GM12878 (cell line): Measurements from ENCODE around the gene VGLL4. TPM values are rescaled to one million over a fixed set of nuclear protein-coding genes. Genes with fewer than 3 reads are reported as not detected.
A peak's percentile ranks its signal among the peaks of the same experiment; 100 is the strongest.

ENCODE experiments used
- ATAC-seq: fragments of 200-7000 bp; cut with Tn5 transposase; 3 replicates; pipeline ENCODE4 v1.9.1; 2020; ENCODE audit warnings: mild to moderate bottlenecking, moderate library complexity
- BruUV-seq: library from RNA; stranded (reverse); fragments of 400-500 nt; replicated peaks from 2 replicates; lab custom pipeline; 2021; lab: Mats Ljungman, UMichigan
- CTCF ChIA-PET: fragments of 300-600 bp; sonication (Branson Sonifier 250); formaldehyde crosslinking; extraction: SDS; loops from one replicate; lab custom pipeline; 2021; ENCODE audit warnings: inconsistent platforms; lab: Yijun Ruan, JAX
- POLR2A ChIA-PET: fragments of 350-600 bp; formaldehyde crosslinking; extraction: SDS; loops from one replicate; lab custom pipeline; 2021; ENCODE audit warnings: inconsistent platforms; lab: Charles Lee
- RAD21 ChIA-PET: fragments of 300-600 bp; sonication (Branson Sonifier 250); formaldehyde crosslinking; loops from one replicate; lab custom pipeline; 2023; ENCODE audit warnings: antibody characterized with exemption; ENCODE audit not compliant: unreplicated experiment; lab: Charles Lee
- SMC1A ChIA-PET: fragments of 300-600 bp; sonication (Branson Sonifier 250); formaldehyde crosslinking; loops from one replicate; lab custom pipeline; 2023; ENCODE audit not compliant: unreplicated experiment, uncharacterized antibody; lab: Charles Lee
- DNase-seq: peaks from one replicate; pipeline ENCODE4 v3.0.0-alpha.2; 2011; ENCODE audit warnings: low read depth, low spot score
- FAIRE-seq: peaks from 3 replicates; lab custom pipeline; 2011; peaks lifted over from hg19 to GRCh38; lab: Jason Lieb, UNC
- H2AFZ ChIP-seq: 2 replicates; pipeline ENCODE4 v1.6.0; 2011; ENCODE audit warnings: low read depth, low read length, control low read depth; ENCODE audit not compliant: control insufficient read depth
- H3K27ac ChIP-seq: 2 replicates; pipeline ENCODE4 v1.5.1; 2011; ENCODE audit warnings: control low read depth; ENCODE audit not compliant: control insufficient read depth, insufficient read depth
- H3K27me3 ChIP-seq, 2 experiments: replicated peaks in 1 of 2; 2 replicates each; pipeline versions ENCODE4 v1.6.0 to v1.6.1; 2011; ENCODE audit warnings: low read length in 1 of 2; ENCODE audit not compliant: control insufficient read depth in 2 of 2, insufficient read depth in 2 of 2
- H3K36me3 ChIP-seq, 2 experiments: 2 replicates each; pipeline ENCODE4 v1.5.1; 2011; ENCODE audit warnings: low read length in 1 of 2; ENCODE audit not compliant: control insufficient read depth in 2 of 2, insufficient read depth in 2 of 2
- H3K4me1 ChIP-seq: 2 replicates; pipeline ENCODE4 v1.6.1; 2011; ENCODE audit warnings: mild to moderate bottlenecking, low read length, moderate library complexity, mixed read lengths; ENCODE audit not compliant: control insufficient read depth, insufficient read depth
- H3K4me2 ChIP-seq: 2 replicates; pipeline ENCODE4 v1.6.0; 2011; ENCODE audit warnings: control low read depth; ENCODE audit not compliant: control insufficient read depth, insufficient read depth
- H3K4me3 ChIP-seq: fragments of 200-600 bp; sonication (generic); 2 replicates; pipeline ENCODE4 v1.5.1; 2016
- H3K79me2 ChIP-seq: 2 replicates; pipeline ENCODE4 v1.6.0; 2011; ENCODE audit warnings: low read length; ENCODE audit not compliant: control insufficient read depth, insufficient read depth
- H3K9ac ChIP-seq: 2 replicates; pipeline ENCODE4 v1.8.0; 2011; ENCODE audit warnings: low read length, control low read depth, mixed read lengths; ENCODE audit not compliant: control insufficient read depth, insufficient read depth
- H3K9me3 ChIP-seq: replicated peaks from 3 replicates; pipeline ENCODE4 v1.5.1; 2011; ENCODE audit warnings: mild to moderate bottlenecking, low read length; ENCODE audit not compliant: control insufficient read depth, insufficient read depth
- H4K20me1 ChIP-seq: 2 replicates; pipeline ENCODE4 v1.6.0; 2011; ENCODE audit not compliant: control insufficient read depth, insufficient read depth
- ATF7 ChIP-seq: fragments of 450-650 bp; IDR thresholded peaks from 2 replicates; pipeline ENCODE4 v1.6.1; 2016; ENCODE audit warnings: low read depth, mild to moderate bottlenecking
- BHLHE40 ChIP-seq, 2 experiments: fragments of 450-650 bp in 1 of 2; IDR thresholded peaks; 2 replicates each; pipeline ENCODE4 v1.6.1; 2011 to 2017; ENCODE audit warnings: low read depth in 2 of 2, borderline replicate concordance in 1 of 2, improper control_type of control experiment in 1 of 2, low read length in 1 of 2, mild to moderate bottlenecking in 1 of 2
- KDM1A ChIP-seq: fragments of 200-600 bp; sonication (generic); IDR thresholded peaks from 2 replicates; pipeline ENCODE4 v1.6.1; 2016; ENCODE audit warnings: borderline replicate concordance
- ZNF217 ChIP-seq: fragments of 450-650 bp; IDR thresholded peaks from 2 replicates; pipeline ENCODE4 v1.6.1; 2017; ENCODE audit warnings: antibody characterized with exemption, mild to moderate bottlenecking
- ZZZ3 ChIP-seq: IDR thresholded peaks from 2 replicates; pipeline ENCODE4 v1.6.1; 2011; ENCODE audit warnings: low read depth; ENCODE audit not compliant: control insufficient read depth, insufficient read length
- WGBS: methylation state at CpG from one replicate; pipeline ENCODE4 v1.1.6; 2016; ENCODE audit warnings: low lambda C conversion rate; ENCODE audit not compliant: insufficient replicate concordance, insufficient coverage; ENCODE audit errors: missing lambda C conversion rate; 5-methylcytosine and 5-hydroxymethylcytosine counted together
- in situ Hi-C: fragments of 300-500 bp; cut with MboI; formaldehyde crosslinking; loops from 9 replicates; pipeline ENCODE4 v1.14.3; 2018; ENCODE audit warnings: mixed read lengths
- intact Hi-C: fragments of 100-400 bp; cut with micrococcal nuclease; formaldehyde crosslinking; loops from one replicate; pipeline ENCODE4 v1.14.2; 2022; ENCODE audit not compliant: unreplicated experiment
- polyA plus RNA-seq, 11 experiments: library from polyadenylated mRNA; depleted of rRNA in 4 of 11; unstranded in 6 of 11; stranded (reverse) in 5 of 11; fragments of >200 nt; fragmentation: Nextera tagmentation in 4 of 11; fragmentation: Illumina TruSeq in 1 of 11; extraction: Ambion mirVana in 4 of 11; extraction: Trizol in 1 of 11; gene quantifications; 1 replicate in 1 of 11; 2 replicates in 10 of 11; pipeline versions ENCODE4 v1.2.1 to v1.2.3, GENCODE V29; 2011 to 2016; ENCODE audit warnings: inconsistent platforms in 2 of 11, missing spikeins in 2 of 11, low read depth in 1 of 11
- total RNA-seq, 4 experiments: library from RNA; depleted of rRNA in 3 of 4; stranded (reverse); fragments of >200 nt in 3 of 4; fragmentation: Illumina TruSeq in 1 of 4; extraction: Trizol in 1 of 4; gene quantifications; 2 replicates each; pipeline versions ENCODE4 v1.2.1 to v1.2.3, GENCODE V29; 2013 to 2021
- TF ChIP-seq, protein P1 (sequence below): IDR thresholded peaks from 2 replicates; pipeline ENCODE4 v1.6.1; 2012; ENCODE audit warnings: improper control_type of control experiment, low read depth, low read length; ENCODE audit not compliant: insufficient replicate concordance
- TF ChIP-seq, protein P2 (sequence below): IDR thresholded peaks from 2 replicates; pipeline ENCODE4 v1.6.1; 2011; ENCODE audit warnings: borderline replicate concordance, low read depth, mild to moderate bottlenecking, moderate library complexity, mixed read lengths, low read length; ENCODE audit not compliant: insufficient read depth; ENCODE audit errors: extremely low read length

Gene VGLL4
- total and polyA plus RNA-seq, 10 of the 15 experiments (the other 5 are each of a cell fraction or from before 2014, with no cell fraction given), result 0.44 to 38.1 (median 16.1) TPM

DNA sequence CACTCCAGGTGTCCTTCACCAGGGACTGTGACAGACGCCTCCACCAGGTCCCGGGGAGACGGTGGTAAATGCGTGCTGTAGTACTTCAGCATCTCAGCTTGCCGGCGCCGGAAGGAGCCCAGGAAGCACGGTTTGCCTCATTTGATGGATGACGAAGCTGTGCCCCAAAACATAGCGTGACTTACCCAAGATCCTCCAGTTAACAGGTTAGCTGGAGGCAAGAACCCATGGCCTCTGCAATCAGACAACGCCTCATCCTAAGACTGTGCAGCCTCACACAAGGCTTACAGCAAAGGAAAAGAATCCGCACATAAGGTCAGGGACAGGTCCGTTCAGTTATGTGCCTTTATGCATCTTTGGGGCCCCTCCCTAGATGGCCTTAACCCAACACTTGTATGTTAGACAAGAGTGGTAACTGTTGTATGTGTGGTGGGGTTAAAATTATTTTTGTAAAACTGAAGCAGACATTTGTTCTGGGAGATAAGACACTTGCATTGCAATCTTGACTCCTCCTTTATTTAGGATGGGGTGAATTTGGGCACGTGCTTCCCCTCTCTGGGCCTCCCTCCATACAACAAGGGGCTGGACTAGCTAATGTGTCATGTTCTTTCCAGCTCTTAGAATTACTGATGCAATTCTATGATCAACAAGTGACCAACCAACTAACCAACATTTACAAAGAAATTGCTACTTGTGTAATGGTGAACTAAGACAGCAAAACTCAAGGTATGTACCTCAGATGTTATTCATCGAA is 39.4 kb downstream of the VGLL4 start:
- H3K4me2 ChIP-seq, result no peak overlapping the region
- H3K36me3 ChIP-seq, result peaks cover 1 to 17% of the 10 kb centered on the region in 2 experiments
- ATAC-seq (no peak), DNase-seq (no peak), FAIRE-seq (no peak)
- RAD21 ChIA-PET, result interaction anchor here (0.9 to 1.4 kb wide), 2 partner anchors 14 to 40 kb away, joined by 3 read pairs; partner anchors contain the start of gene VGLL4
- no peak overlapping the region for H3K4me3 ChIP-seq
- peaks cover 14% of the 10 kb centered on the region for H3K4me1 ChIP-seq
- in situ Hi-C loops (no loop called here), intact Hi-C loops (loop anchor here (5.0 kb wide), 1 partner anchor 38 kb away; the partner anchor contains the start of gene VGLL4)
- no TSS peak for BruUV-seq
- H4K20me1 ChIP-seq, result no peaks in the 10 kb centered on the region
- no peaks in the 10 kb centered on the region for H3K27me3 ChIP-seq
- no peak overlapping the region for H3K27ac ChIP-seq
- CTCF ChIA-PET, result interaction anchor here (1.3 kb wide), 1 partner anchor 13 kb away, joined by 3 read pairs; no protein-coding TSS in a partner anchor
- H3K79me2 ChIP-seq, result peaks cover 69% of the 10 kb centered on the region
- no peak for TF ChIP-seq KDM1A
- TF ChIP-seq BHLHE40 (IDR thresholded peaks at IDR 0.05; ENCODE audit: borderline replicate concordance in 1 of 2, low read depth in 2 of 2, low read length in 1 of 2), result 0 out of 4 replicates have a peak, but pooled peaks of 1 of the 2 experiments have one; percentile 32
- SMC1A ChIA-PET, result interaction anchor here (1.2 to 2.6 kb wide), 3 partner anchors 11 to 27 kb away, joined by 3 to 8 read pairs (median 4); no protein-coding TSS in a partner anchor
- 88% methylated on average over 15 of the region's 15 CpGs for WGBS
- POLR2A ChIA-PET, result interaction anchor here (2.5 kb wide), 1 partner anchor 21 kb away, joined by 10 read pairs; no protein-coding TSS in a partner anchor
- no peaks in the 10 kb centered on the region for H3K9me3 ChIP-seq
- no peak overlapping the region for H2AFZ ChIP-seq
- H3K9ac ChIP-seq, result no peak overlapping the region

DNA sequence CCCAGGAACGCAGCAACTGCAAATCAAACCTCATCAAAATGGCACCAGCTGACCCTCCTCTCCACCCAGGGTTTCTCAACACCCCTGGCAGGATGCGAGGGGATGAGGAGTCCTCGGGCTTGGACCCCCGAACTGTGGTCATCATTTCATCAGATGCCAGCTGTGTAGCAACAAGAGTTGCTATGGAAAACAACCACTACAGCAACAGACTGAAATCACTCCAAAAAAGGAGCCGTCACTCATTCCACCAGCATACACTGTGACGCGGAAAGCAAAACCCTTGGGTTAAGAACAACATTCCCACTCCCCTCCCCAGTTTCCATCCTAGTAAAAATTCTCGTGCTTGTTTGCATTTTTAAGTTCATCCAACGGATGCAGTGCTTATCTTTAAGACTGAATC is 40.1 kb downstream of the VGLL4 start:
- DNase-seq (no peak), FAIRE-seq (no peak)
- POLR2A ChIA-PET, result interaction anchor here (2.5 kb wide), 1 partner anchor 22 kb away, joined by 10 read pairs; no protein-coding TSS in a partner anchor
- TF ChIP-seq ATF7, result no peak
- TF ChIP-seq, protein P1, sequence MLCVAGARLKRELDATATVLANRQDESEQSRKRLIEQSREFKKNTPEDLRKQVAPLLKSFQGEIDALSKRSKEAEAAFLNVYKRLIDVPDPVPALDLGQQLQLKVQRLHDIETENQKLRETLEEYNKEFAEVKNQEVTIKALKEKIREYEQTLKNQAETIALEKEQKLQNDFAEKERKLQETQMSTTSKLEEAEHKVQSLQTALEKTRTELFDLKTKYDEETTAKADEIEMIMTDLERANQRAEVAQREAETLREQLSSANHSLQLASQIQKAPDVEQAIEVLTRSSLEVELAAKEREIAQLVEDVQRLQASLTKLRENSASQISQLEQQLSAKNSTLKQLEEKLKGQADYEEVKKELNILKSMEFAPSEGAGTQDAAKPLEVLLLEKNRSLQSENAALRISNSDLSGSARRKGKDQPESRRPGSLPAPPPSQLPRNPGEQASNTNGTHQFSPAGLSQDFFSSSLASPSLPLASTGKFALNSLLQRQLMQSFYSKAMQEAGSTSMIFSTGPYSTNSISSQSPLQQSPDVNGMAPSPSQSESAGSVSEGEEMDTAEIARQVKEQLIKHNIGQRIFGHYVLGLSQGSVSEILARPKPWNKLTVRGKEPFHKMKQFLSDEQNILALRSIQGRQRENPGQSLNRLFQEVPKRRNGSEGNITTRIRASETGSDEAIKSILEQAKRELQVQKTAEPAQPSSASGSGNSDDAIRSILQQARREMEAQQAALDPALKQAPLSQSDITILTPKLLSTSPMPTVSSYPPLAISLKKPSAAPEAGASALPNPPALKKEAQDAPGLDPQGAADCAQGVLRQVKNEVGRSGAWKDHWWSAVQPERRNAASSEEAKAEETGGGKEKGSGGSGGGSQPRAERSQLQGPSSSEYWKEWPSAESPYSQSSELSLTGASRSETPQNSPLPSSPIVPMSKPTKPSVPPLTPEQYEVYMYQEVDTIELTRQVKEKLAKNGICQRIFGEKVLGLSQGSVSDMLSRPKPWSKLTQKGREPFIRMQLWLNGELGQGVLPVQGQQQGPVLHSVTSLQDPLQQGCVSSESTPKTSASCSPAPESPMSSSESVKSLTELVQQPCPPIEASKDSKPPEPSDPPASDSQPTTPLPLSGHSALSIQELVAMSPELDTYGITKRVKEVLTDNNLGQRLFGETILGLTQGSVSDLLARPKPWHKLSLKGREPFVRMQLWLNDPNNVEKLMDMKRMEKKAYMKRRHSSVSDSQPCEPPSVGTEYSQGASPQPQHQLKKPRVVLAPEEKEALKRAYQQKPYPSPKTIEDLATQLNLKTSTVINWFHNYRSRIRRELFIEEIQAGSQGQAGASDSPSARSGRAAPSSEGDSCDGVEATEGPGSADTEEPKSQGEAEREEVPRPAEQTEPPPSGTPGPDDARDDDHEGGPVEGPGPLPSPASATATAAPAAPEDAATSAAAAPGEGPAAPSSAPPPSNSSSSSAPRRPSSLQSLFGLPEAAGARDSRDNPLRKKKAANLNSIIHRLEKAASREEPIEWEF, result no peak
- TF ChIP-seq, protein P2, sequence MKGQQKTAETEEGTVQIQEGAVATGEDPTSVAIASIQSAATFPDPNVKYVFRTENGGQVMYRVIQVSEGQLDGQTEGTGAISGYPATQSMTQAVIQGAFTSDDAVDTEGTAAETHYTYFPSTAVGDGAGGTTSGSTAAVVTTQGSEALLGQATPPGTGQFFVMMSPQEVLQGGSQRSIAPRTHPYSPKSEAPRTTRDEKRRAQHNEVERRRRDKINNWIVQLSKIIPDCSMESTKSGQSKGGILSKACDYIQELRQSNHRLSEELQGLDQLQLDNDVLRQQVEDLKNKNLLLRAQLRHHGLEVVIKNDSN, result no peak
- TF ChIP-seq ZNF217, result no peak
- no peak for TF ChIP-seq ZZZ3

More for the DNA sequence above, 40.1 kb downstream of the VGLL4 start:
- Histone ChIP-seq H3K27ac (peak overlapping the region; percentile 56; the same call in 1 of the 2 replicates), H3K79me2 (peaks cover 71% of the 10 kb centered on the region), H3K4me2 (0 out of 2 replicates have a peak overlapping the region, but pooled peaks have one; percentile 51), H3K9ac (no peak overlapping the region), H3K4me1 (peaks cover 14% of the 10 kb centered on the region), H4K20me1 (no peaks in the 10 kb centered on the region), H3K9me3 (no peaks in the 10 kb centered on the region; the same call in 2 of the 3 replicates), H2AFZ (no peak overlapping the region), H3K27me3 (no peaks in the 10 kb centered on the region), H3K4me3 (no peak overlapping the region), H3K36me3 (peaks cover 1 to 17% of the 10 kb centered on the region in 2 experiments)
- BruUV-seq, result no TSS peak
- ChIA-PET SMC1A (interaction anchor here (0.9 to 5.0 kb wide), 5 partner anchors 11 to 35 kb away, joined by 3 to 35 read pairs (median 7); no protein-coding TSS in a partner anchor), RAD21 (interaction anchor here (1.2 kb wide), 1 partner anchor 35 kb away, joined by 6 read pairs; no protein-coding TSS in a partner anchor), CTCF (interaction anchor here (1.3 kb wide), 1 partner anchor 14 kb away, joined by 3 read pairs; no protein-coding TSS in a partner anchor)
- in situ Hi-C loops, result no loop called here
- intact Hi-C loops, result loop anchor here (2.0 to 5.0 kb wide), 2 partner anchors 23 to 39 kb away; partner anchors contain the start of gene VGLL4
- 87% methylated on average over 9 of the region's 9 CpGs for WGBS
- no peak for ATAC-seq
